ENCODE results near the gene DNAJC5G. TPM values are rescaled to one million over a fixed set of nuclear protein-coding genes. Genes with fewer than 3 reads are reported as not detected.
A peak's percentile ranks its signal among the peaks of the same experiment; 100 is the strongest.
"Not testable (repeated sequence)": the region's sequence is repeated elsewhere in the genome, so short reads cannot be mapped to it uniquely, and the experiment has no call there.

The DNAJC5G gene
- total RNA-seq, 1 donor from 2014 or later, result 1.5 TPM

DNA sequence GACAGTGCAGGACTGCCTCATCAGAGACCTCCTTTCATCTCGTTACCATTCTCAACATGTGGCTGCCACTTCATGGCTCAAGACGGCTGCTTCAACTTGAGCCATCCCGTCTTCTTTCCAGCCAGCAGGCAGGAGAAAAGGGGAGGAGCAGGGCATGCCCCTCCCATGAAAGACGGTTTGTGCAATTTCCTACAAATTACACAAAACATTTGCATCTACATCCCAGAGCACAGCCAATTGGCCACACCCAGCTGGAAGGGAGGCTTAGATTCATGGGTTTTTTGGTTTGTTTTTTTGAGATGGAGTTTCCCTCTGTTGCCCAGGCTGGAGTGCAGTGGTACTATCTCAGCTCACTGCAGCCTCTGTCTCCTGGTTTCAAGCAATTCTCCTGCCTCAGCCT, 21.2 kb downstream of the DNAJC5G start:
- Histone ChIP-seq H3K36me3 (no peaks in the 10 kb centered on the region), H3K27ac (no peak overlapping the region), H3K9me3 (no peaks in the 10 kb centered on the region), H3K27me3 (no peaks in the 10 kb centered on the region), H3K4me3 (no peak overlapping the region), H3K4me1 (no peaks in the 10 kb centered on the region)
- TF ChIP-seq POLR2A (IDR thresholded peaks at IDR 0.05), result no peak
- TF ChIP-seq POLR2AphosphoS5 (IDR thresholded peaks at IDR 0.05; ENCODE audit: insufficient read depth in 1 of 2, low read depth in 1 of 2), result no peak
- TF ChIP-seq, protein P1, sequence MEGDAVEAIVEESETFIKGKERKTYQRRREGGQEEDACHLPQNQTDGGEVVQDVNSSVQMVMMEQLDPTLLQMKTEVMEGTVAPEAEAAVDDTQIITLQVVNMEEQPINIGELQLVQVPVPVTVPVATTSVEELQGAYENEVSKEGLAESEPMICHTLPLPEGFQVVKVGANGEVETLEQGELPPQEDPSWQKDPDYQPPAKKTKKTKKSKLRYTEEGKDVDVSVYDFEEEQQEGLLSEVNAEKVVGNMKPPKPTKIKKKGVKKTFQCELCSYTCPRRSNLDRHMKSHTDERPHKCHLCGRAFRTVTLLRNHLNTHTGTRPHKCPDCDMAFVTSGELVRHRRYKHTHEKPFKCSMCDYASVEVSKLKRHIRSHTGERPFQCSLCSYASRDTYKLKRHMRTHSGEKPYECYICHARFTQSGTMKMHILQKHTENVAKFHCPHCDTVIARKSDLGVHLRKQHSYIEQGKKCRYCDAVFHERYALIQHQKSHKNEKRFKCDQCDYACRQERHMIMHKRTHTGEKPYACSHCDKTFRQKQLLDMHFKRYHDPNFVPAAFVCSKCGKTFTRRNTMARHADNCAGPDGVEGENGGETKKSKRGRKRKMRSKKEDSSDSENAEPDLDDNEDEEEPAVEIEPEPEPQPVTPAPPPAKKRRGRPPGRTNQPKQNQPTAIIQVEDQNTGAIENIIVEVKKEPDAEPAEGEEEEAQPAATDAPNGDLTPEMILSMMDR (IDR thresholded peaks at IDR 0.05), result no peak
- no peak for DNase-seq (ENCODE audit: extremely low spot score in 2 of 2)
- intact Hi-C loops (cut with DNase I), result no loop called here

DNA sequence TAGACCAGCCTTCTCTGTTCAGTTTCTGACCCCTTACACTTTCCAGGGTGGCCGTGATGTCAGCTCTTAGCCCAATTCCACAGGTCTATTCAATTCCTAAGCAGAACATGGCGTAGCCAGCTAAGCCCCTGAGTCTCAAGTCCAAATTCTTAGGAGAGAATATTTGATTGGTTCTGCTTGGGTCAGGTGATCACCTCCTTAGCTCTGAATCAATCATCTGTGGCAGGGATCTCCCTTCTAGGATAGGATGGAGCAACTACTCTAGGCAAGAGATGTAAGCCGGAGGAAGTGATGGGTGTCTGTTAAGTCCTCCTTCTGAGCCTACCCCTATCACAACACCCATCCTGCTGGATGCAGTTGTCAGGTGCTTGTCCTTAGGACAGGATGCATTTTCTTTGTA, 22.0 kb downstream of the DNAJC5G start:
- H3K27ac ChIP-seq, result no peak overlapping the region
- intact Hi-C loops (cut with DNase I), result no loop called here
- no peaks in the 10 kb centered on the region for H3K4me1 ChIP-seq
- H3K27me3 ChIP-seq, result no peaks in the 10 kb centered on the region
- H3K36me3 ChIP-seq, result no peaks in the 10 kb centered on the region
- no peaks in the 10 kb centered on the region for H3K9me3 ChIP-seq
- TF ChIP-seq POLR2A (IDR thresholded peaks at IDR 0.05) (no peak), POLR2AphosphoS5 (IDR thresholded peaks at IDR 0.05; ENCODE audit: insufficient read depth in 1 of 2, low read depth in 1 of 2) (no peak)
- TF ChIP-seq, protein P1 (IDR thresholded peaks at IDR 0.05), result no peak
- DNase-seq (ENCODE audit: extremely low spot score in 2 of 2), result no peak
- H3K4me3 ChIP-seq, result no peak overlapping the region

DNA sequence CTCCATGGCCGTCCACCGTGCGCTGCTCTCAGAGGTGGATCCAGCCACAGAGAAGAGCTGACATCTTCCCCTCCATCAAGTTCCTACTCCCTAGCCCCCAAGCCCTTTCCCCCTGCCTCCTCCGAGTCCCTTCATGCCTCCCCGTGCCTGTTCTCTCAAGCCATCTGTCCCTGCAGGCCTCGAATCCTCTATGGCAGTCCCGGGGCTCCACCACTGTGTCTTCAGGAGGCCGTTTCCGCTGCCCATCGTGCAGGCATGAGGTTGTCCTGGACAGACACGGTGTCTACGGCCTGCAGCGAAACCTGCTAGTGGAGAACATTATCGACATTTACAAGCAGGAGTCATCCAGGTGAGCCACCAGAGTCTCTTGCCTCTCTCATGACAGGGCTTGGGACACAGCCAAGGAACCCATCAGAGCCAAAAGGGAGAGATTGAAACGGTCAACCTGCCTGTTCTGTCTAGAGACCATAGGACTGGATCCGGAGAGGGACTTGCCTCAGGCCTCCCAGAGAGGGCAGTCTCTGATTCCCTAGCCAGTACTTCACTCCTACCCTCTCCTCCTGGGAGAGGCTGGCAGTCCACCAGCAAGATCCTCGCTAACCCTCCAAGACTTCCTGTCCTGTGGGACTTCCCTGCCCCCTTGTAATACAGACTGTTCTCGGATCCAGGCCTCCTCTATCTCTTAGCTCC, 23.3 kb downstream of the DNAJC5G start:
- no peaks in the 10 kb centered on the region for H3K27me3 ChIP-seq

DNA sequence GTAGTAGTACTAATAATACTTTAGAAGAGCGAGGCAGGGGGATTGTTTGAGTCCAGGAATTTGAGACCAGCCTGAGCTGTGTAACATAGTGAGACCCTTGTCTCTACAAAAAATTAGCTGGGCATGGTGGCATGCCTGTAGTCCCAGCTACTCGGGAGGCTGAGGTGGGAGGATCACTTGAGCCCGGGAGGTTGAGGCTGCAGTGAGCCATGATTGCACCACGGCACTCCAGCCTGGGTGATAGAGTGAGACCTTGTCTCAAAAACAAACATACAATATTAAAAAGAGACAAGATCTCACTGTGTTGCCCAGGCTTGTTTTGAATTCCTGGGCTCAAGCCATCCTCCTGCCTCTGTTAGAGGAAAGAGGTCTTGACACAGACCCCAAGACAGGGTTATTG, 25.4 kb downstream of the DNAJC5G start:
- intact Hi-C loops (cut with DNase I); H3K4me1 ChIP-seq; H3K9me3 ChIP-seq; H3K27ac ChIP-seq; DNase-seq (ENCODE audit: extremely low spot score in 2 of 2); H3K4me3 ChIP-seq; H3K36me3 ChIP-seq; H3K27me3 ChIP-seq: not testable (repeated sequence)

More for the DNA sequence above, 23.3 kb downstream of the DNAJC5G start:
- Histone ChIP-seq H3K4me3 (no peak overlapping the region), H3K4me1 (no peaks in the 10 kb centered on the region), H3K9me3 (no peaks in the 10 kb centered on the region), H3K36me3 (no peaks in the 10 kb centered on the region), H3K27ac (no peak overlapping the region)
- intact Hi-C loops (cut with DNase I), result no loop called here
- no peak for DNase-seq (ENCODE audit: extremely low spot score in 2 of 2)
- TF ChIP-seq, protein P1 (IDR thresholded peaks at IDR 0.05), result no peak
- TF ChIP-seq POLR2AphosphoS5 (IDR thresholded peaks at IDR 0.05; ENCODE audit: insufficient read depth in 1 of 2, low read depth in 1 of 2) (no peak), POLR2A (IDR thresholded peaks at IDR 0.05) (no peak)

DNA sequence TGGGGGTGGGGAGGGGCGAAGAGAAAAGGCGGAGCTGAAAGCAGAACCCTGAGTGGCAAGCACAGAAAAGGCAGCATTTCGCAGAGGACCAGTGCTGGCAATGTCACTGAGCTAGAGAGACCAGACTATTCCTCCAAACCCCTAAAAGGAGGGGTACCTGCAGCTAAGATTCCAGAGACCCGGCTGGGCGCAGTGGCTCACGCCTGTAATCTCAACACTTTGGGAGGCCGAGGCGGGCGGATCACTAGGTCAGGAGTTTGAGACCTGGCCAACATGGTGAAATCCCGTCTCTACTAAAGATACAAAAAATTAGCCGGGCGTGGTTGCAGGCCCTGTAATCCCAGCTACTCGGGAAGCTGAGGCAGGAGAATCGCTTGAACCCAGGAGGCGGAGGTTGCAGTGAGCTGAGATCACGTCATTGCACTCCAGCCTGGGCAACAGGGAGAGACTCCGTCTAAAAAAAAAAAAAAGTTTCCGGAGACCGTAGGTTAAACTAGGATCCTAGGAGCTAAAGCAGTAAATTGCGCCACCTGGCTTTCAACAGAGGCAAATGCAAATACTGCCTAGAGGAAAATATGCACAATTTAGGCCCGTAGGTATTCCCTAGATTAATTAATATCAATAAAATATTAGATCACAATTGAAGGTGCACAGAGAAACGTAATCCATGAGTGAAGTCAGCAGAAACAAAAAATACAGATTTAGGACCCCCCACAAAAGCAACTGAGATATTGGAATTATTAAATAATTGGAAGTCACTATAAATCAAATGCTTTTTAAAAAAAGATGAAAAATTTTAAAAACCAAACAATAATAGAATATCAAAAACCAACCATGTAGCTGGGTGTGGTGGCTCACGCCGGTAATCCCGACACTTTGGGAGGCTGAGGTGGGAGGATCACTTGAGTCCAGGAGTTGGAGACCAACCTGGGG, 28.1 kb downstream of the DNAJC5G start:
- TF ChIP-seq, protein P1 (IDR thresholded peaks at IDR 0.05), result peak; percentile 68 to 81 (median 69)
- no peak for TF ChIP-seq POLR2A (IDR thresholded peaks at IDR 0.05)
- Histone ChIP-seq H3K4me3 (peak overlapping the region in 1 of 2 donors; percentile 2), H3K27me3 (peaks cover 22% of the 10 kb centered on the region), H3K9me3 (no peaks in the 10 kb centered on the region), H3K36me3 (no peaks in the 10 kb centered on the region), H3K4me1 (peaks cover 21% of the 10 kb centered on the region), H3K27ac (no peak overlapping the region)
- intact Hi-C loops (cut with DNase I), result no loop called here
- no peak for DNase-seq (ENCODE audit: extremely low spot score in 2 of 2)

Measured in vagina (tissue), 2 donors.